NCI-H2081 (cell line): ENCODE measurements around the gene AFM.
"Not testable (repeated sequence)": the region's sequence is repeated elsewhere in the genome, so short reads cannot be mapped to it uniquely, and the experiment has no call there.

Experiments used
- DNase-seq, 2 experiments: peaks; one replicate each; lab custom pipeline; 2025; lab: John Stamatoyannopoulos, UW

The AFM gene

DNA sequence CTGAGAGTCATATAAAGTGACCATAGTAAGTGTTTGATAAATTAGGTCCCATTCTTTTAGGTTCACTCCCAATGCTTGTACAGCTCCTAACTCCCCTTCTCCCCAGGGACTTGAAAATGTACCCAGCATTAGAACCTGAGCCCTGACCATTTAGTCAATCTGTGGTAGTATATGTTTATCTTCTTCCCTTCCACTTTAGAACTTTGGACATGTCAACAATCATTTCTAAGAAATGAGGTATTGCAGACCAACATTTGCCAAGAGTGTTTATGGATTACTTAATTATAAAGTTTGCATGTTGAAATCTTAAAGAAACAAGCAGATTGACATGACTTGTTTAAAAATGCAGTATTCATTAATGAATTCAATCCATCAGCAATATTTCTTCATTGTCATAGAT lies 26.0 kb downstream of the AFM start:
- no peak for DNase-seq

DNA sequence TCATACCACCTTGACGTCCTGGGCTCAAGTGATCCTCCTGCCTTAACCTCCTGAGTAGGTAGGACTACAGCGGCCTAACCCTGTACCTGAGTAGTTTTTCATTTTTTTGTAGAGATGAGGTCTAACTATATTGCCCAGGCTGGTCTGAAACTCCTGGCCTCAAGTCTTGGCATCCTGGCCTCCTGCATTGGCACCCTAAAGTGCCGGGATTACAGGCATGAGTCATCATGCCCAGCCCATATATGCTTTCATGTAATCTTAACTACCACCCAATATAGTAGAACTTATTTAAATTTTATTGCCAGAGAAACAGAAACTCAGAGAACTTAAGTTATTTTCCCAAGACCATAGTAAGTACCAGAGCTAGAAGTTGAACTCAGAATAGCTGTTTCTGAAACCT lies 27.1 kb downstream of the AFM start:
- no peak for DNase-seq

DNA sequence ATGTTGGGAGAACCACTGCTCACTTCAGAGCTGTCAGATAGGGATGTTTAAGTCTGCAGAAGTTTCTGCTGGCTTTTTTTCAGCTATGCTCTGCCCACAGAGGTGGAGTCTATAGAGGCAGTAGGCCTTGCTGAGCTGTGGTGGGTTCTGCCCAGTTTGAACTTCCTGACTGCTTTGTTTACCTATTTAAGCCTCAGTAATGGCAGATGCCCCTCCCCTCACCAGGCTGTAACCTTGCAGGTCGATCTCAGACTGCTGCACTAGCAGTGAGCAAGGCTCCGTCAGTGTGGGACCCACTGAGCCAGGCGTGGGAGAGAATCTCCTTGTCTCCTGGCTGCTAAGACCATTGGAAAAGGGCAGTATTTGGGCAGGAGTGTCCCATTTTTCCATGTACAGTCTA lies 36.8 kb downstream of the AFM start:
- DNase-seq, result no peak

DNA sequence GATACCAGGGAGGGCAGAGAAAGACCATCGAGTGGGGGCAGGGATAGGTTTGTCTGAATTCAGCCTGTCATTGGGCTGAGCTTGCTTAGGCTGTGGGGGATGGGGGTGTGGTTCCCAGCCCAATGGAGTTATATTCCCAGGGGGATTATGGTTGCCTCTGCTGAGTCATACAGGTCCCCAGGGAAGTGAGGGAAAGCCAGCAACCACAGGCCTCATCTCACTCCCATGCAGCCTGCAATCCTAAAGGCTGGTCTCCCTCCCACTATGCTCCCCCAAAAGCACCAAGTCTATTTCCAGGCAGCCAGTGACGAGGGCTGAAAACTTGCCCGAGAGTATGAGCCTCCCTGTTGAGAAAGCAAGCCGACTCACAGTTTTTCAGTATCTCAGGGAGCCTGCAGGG lies 39.3 kb downstream of the AFM start:
- no peak for DNase-seq

DNA sequence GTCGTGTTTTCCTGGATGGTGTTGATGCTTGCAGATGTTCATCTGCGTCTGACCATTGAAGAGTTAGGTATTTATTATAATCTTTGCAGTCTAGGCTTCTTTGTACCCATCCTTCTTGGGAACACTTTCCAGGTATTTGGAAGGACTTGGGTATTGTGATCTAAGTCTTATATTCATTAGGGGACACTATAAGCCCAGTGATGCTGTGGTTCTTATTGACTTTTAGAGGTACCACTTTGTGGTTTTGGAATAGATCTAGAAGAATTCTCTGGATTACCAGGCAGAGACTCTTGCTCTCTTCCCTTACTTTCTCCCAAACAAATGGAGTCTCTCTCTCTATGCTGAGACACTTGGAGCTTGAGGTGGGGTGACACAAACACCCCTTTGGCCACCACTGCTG lies 41.6 kb downstream of the AFM start:
- peak in 1 of 2 experiments; percentile 1 for DNase-seq

DNA sequence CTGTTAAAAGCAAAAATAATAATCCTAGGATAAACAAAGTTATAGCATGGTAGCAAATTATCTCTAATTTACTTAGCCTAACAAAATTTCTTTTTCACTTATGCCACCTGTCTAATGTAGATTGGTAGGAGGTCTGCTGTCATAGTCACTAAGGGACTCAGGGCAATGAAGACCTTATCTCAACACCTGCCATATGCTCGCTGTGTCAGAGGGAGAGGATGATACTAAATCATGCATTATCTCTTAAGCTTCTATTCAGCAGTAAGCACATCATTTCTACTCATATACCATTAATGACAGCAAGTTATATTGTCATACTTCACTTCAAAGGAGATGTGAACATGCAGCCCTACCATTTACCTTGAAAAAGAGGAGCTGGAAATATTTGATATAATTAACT lies 44.1 kb downstream of the AFM start:
- DNase-seq, result no peak

DNA sequence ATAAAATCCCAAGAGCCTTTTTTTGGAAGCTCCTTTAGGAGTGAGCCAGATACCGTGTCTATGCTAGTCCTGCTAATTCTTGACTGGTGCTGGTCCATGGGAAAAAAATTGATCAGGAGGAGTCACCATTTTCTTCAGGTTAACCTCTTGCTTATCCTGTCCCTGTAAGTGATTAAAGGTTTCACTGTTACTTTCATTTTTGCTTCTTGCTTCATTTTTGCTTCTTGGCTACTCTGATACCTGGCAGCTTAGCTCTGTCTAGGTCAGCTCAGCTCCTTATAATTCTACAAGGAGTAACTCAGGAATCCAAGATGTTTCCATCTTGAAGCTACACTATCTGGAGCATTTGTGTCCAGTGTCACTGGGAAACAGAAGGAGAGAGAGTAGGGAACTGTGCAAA lies 45.7 kb downstream of the AFM start:
- no peak for DNase-seq

DNA sequence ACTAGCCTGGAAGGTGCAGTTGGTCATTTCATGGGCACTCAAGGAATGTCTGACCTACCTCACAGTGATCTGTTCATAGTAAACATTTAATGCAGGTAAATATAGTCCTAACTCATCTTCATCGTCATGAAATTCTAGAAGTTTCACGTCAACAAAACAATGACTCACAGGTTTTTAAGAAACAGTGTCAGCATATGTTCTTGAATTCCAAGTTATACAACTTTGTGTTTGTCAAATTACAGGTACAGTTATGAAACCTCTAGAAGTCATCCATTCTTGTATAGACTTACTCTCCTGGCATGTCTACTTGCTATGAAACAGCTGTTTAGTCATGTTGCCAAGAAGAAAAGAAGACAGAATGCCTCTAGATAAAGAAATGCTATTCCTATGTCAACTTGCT lies 46.6 kb downstream of the AFM start:
- DNase-seq, result no peak

DNA sequence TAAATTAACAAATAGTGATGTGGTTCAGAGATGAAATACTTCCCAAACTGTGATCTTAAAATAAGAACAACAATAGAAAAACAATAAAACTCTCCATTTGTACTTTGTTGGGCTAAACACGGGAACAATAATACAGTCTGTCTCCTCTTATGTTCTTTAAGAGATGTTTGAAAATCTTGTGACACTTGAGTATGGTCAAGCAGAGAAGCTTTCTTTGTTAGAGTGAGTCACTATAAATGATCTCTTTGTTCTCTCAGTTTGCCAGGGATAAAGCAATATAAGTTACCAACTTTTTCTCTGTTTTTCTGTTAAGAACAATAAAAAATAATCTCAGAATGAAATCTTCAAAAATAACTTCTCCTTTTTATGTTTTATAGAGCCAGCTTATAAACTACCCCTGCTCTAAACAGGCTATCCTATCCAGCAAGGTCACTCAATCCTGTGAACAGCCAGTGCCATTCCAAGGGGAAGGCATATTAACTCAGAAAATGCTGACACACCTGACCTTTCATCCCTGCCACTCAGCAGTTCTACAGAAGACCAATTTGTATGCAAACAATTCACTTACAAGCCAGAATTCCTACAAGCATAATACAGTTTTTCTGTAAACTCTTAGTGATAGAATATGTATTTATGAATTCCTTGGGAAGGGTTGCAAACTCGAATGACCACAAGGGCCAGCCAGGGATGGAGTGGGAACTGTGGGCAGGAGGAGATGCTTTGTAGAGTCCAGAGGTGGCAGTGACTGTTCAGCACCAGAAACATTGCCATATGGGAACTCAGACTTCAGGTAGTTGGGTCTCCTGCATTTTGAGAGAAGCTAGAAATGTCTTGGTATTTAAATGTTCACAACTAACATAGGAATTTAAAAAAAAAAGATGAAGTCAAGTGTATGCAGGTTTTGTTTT lies 52.2 kb downstream of the AFM start:
- no peak for DNase-seq

DNA sequence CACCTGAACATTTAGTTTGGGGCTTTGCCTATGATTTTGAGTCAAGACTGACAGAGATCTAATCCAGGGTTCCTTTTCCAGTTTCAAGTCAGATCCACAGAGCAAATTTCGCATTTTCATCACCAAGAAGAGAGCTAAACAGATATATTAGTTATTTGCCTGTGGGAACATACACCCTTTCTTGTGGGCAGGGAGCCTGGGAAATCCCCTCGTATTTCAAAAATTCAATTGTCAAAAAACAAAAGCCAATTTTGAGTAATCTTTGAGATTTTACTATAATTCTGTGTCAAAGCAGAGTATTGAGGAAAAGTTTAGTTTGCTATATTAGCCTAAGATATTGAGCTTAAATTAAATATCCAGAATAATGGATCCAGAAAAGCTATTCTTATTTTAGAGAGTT lies 56.6 kb downstream of the AFM start:
- DNase-seq, result no peak

DNA sequence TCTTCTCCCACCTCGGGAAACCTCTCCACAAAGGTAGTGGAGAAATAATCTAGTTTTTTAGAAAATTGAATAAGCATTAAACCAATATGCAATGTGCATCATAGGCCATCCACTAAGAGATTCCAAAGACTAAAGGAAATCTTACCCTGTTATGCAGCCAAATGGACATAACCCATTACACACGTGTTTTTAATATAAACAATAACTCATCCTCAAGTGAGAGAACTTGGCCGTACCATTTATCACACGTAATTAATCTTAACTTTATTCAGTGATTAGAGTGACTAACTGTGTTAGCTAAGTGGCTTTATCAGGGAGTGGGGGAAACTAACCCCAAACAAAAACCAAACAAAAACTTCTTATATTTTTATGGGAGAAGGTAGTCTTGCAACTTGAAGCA lies 57.8 kb downstream of the AFM start:
- DNase-seq, result no peak

DNA sequence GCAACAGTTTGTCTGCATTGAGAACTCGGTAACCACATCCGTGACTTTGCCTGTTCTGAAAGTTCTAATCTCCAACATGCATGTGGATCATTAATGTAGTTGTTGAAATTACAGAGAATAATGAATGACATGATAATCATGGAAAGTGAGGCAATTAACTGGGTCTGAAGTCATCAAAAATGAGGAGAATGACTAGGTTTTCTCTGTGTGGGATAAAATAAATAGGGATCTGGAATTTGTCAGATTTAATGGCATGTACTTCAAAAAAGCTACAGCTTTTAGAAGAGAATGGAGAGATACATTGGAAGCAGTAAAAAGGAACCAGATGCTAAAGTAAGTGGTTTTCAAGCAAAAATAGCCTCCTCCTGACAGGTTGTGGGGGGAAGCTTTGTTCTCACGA lies 59.3 kb downstream of the AFM start:
- no peak for DNase-seq

DNA sequence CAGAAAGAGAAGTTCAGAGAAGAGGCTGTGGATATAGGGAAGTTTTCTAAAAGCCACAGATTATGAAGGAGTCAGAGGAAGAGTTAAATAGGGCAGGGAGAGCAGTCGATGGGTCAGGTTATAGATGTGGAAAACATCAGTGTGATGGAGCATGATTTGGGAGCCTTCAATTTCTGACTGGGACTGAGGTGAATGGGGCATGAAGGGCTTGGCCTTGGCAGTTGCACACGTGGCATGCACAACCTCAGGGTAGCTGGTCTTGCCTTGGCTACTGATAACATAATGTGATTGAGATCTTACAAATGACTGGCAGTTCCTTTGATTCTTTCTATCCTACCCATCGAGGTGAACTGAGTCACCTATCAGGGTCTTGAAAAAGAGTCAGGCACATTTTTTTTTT lies 59.7 kb downstream of the AFM start:
- no peak for DNase-seq

DNA sequence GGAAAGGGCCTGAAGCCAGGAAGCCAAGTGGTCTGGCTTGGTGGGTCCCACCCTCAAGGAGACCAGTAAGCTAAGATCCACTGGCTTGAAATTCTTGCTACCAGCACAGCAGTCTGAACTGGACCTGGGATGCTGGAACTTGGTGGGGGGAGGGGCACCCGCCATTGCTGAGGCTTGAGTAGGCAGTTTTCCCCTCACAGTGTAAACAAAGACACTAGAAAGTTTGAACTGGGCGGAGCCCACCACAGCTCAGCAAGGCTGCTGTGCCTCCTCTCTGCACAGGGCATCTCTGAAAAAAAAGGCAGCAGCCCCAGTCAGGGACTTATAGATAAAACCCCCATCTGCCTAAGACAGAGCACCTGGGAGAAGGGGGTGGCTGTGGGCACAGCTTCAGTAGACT lies 63.1 kb downstream of the AFM start:
- DNase-seq, result no peak

DNA sequence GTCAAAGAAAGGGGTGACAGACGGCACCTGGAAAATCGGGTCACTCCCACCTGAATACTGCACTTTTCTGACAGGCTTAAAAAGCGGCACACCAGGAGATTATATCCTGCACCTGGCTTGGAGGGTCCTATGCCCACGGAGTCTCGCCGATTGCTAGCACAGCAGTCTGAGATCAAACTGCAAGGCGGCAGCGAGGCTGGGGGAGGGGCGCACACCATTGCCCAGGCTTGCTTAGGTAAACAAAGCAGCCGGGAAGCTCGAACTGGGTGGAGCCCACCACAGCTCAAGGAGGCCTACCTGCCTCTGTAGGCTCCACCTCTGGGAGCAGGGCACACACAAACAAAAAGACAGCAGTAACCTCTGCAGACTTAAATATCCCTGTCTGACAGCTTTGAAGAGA lies 69.3 kb downstream of the AFM start:
- not testable (repeated sequence) for DNase-seq
